Bronchial epithelial cell (primary cell): Measurements from ENCODE around the gene MLF1. TPM values are rescaled to one million over a fixed set of nuclear protein-coding genes. Genes with fewer than 3 reads are reported as not detected.

Experiments
- DNase-seq: peaks from one replicate; pipeline ENCODE4 v3.0.0-alpha.2; 2010; ENCODE audit warnings: low read depth
- FAIRE-seq: peaks from 2 replicates; lab custom pipeline; 2011; peaks lifted over from hg19 to GRCh38; lab: Jason Lieb, UNC
- H3K27me3 ChIP-seq: 2 replicates; pipeline ENCODE4 v1.5.1; 2011; ENCODE audit warnings: low read length; ENCODE audit not compliant: control insufficient read depth, insufficient read depth
- H3K36me3 ChIP-seq: 2 replicates; pipeline ENCODE4 v1.5.1; 2011; ENCODE audit warnings: low read length; ENCODE audit not compliant: control insufficient read depth, insufficient read depth
- H3K4me3 ChIP-seq: 2 replicates; pipeline ENCODE4 v1.5.1; 2011; ENCODE audit warnings: mild to moderate bottlenecking, low read depth, low read length, control low read depth
- total RNA-seq: library from RNA; depleted of rRNA; stranded (reverse); fragments of >200 nt; gene quantifications from 2 replicates; pipeline ENCODE4 v1.2.1, GENCODE V29; 2014
- TF ChIP-seq, protein P1 (sequence below): IDR thresholded peaks from 2 replicates; pipeline ENCODE4 v1.5.1; 2011; ENCODE audit warnings: mild to moderate bottlenecking, moderate library complexity, low read length, control low read depth, inconsistent platforms; ENCODE audit not compliant: insufficient read depth, severe bottlenecking

The MLF1 gene
- total RNA-seq, 1 donor from 2014 or later = 5.5 TPM

DNA sequence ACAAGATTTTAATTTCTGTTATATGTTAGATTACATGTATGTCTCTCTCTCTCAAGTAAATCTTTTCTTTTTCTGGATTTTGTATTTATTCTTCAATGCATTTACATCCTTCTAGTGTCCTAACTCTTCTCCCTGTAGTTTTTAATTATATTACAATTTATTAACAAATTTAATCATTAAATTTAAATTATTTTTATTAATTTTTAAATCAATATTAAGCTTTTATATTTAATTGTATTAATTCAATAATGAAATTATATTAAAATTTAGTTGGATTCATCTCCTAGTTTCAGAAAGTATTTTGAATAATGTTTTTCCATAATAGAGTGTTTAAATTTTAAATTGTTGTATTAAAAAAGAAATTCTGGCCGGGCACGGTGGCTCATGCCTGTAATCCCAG lies 29.8 kb downstream of the MLF1 start:
- DNase-seq (no peak), FAIRE-seq (no peak)
- TF ChIP-seq, protein P1, sequence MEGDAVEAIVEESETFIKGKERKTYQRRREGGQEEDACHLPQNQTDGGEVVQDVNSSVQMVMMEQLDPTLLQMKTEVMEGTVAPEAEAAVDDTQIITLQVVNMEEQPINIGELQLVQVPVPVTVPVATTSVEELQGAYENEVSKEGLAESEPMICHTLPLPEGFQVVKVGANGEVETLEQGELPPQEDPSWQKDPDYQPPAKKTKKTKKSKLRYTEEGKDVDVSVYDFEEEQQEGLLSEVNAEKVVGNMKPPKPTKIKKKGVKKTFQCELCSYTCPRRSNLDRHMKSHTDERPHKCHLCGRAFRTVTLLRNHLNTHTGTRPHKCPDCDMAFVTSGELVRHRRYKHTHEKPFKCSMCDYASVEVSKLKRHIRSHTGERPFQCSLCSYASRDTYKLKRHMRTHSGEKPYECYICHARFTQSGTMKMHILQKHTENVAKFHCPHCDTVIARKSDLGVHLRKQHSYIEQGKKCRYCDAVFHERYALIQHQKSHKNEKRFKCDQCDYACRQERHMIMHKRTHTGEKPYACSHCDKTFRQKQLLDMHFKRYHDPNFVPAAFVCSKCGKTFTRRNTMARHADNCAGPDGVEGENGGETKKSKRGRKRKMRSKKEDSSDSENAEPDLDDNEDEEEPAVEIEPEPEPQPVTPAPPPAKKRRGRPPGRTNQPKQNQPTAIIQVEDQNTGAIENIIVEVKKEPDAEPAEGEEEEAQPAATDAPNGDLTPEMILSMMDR = no peak
- H3K4me3 ChIP-seq = no peak overlapping the region
- H3K36me3 ChIP-seq = no peaks in the 10 kb centered on the region
- no peaks in the 10 kb centered on the region for H3K27me3 ChIP-seq

- DNase-seq (no peak), FAIRE-seq (no peak)
- H3K4me3 ChIP-seq = no peak overlapping the region
- H3K36me3 ChIP-seq = no peaks in the 10 kb centered on the region
- H3K27me3 ChIP-seq = no peaks in the 10 kb centered on the region
- TF ChIP-seq, protein P1 = no peak
Measured at GRCh38 chr3:158602227-158602626, 31.2 kb downstream of the MLF1 start.

- no peaks in the 10 kb centered on the region for H3K36me3 ChIP-seq
- H3K4me3 ChIP-seq = no peak overlapping the region
- H3K27me3 ChIP-seq = no peaks in the 10 kb centered on the region
- no peak for FAIRE-seq
- no peak for DNase-seq
- TF ChIP-seq, protein P1 = no peak
Measured at GRCh38 chr3:158617982-158618875, 47.2 kb downstream of the MLF1 start.

GRCh38 chr3:158625881-158626280 lies 54.9 kb downstream of the MLF1 start:
- Histone ChIP-seq H3K36me3 (no peaks in the 10 kb centered on the region), H3K27me3 (no peaks in the 10 kb centered on the region), H3K4me3 (no peak overlapping the region)
- no peak for DNase-seq
- TF ChIP-seq, protein P1 = no peak
- no peak for FAIRE-seq

- DNase-seq (no peak), FAIRE-seq (no peak)
- no peaks in the 10 kb centered on the region for H3K36me3 ChIP-seq
- no peaks in the 10 kb centered on the region for H3K27me3 ChIP-seq
- H3K4me3 ChIP-seq = no peak overlapping the region
- TF ChIP-seq, protein P1 = no peak
Measured at GRCh38 chr3:158631981-158632380, 61.0 kb downstream of the MLF1 start.
